Stimulated activated CD8-positive, alpha-beta memory T cell treated with anti-CD3 and anti-CD28 coated beads, Interleukin-4, amount 100 ng/mL, for 1 hour (primary cell): ENCODE results near the gene IRGQ.
A peak's percentile ranks its signal among the peaks of the same experiment; 100 is the strongest.
"Not testable (repeated sequence)": the region's sequence is repeated elsewhere in the genome, so short reads cannot be mapped to it uniquely, and the experiment has no call there.

Experiments
- DNase-seq, 2 donors: peaks; one replicate each; pipeline ENCODE4 v3.0.0-alpha.2; 2020; ENCODE audit warnings: low read depth in 2 of 2, low spot score in 1 of 2

Gene IRGQ

DNA sequence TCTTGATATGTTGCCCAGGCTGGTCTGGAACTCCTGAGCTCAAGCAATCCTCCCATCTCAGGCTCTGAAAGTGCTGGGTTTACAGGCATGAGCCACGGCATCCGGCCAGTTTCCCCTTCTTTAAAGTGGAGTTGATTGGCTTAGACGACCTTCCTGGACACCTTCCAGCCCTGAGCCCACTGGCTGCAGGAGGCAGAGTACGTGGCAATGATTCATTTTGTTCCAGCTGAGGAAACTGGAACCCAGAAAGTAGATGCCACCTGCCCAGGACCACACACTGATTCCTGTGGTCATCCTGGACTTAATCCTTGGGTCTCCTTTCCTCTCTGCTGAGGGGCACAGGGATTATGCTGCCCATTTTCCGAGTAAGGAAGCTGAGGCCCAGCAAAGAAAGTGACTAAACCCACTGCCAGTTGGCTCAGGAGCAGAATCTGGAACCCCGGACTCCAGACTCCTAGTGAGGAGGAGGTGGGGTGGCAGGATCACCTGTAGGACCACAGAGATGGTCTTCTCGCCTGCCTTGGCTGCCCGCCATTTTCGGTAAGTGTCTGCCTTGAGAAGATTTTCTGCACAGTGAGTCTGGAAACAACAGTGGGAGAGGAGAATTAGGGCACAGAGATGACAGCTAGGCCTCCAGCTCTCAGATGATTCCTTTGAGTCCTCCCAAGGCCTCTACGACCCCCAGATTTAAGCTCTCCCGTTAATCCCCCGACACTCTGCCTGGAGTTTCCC, 21.3 kb downstream of the IRGQ start:
- DNase-seq: no peak

GRCh38 chr19:43572171-43572588, 23.8 kb downstream of the IRGQ start:
- no peak for DNase-seq

DNA sequence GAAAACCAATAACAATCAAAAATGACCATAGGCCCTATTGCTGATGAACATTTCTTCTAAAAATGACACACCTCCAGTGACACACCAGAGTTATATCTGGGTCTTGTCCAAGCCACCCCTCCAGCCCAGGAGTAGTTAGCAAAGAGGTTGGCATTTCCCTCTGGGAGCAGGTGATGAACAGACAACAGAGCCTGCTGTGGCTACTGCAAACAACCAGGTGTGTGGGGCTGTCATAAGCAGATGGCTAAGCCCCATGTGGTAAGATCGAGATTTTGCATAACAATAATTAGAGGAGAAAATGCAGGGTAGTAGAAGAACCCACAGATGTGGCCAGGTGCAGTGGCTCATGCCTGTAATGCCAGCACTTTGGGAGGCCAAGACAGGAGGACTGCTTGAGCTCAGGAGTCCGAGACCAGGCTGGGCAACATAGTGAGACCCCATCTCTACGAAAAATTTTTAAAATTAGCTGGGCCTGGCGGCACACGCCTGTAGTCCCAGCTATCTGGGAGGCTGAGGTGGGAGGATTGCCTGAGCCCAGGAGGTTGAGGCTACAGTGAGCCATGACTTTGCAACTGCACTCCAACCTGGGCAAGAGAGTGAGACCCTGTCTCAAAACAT, 25.7 kb downstream of the IRGQ start:
- no peak for DNase-seq

GRCh38 chr19:43569657-43570056, 26.3 kb downstream of the IRGQ start:
- DNase-seq: no peak

GRCh38 chr19:43564800-43565199, 31.1 kb downstream of the IRGQ start:
- DNase-seq: no peak

- no peak for DNase-seq
These were observed 32.0 kb downstream of the IRGQ start for GRCh38 chr19:43563816-43564457.

GRCh38 chr19:43562698-43563241, 33.2 kb downstream of the IRGQ start:
- DNase-seq: peak; percentile 42 to 65

GRCh38 chr19:43562226-43562697, 33.7 kb downstream of the IRGQ start:
- no peak for DNase-seq

- no peak for DNase-seq
These were observed 34.6 kb downstream of the IRGQ start for GRCh38 chr19:43561139-43561970.

GRCh38 chr19:43560687-43561086, 35.2 kb downstream of the IRGQ start:
- DNase-seq: no peak

DNA sequence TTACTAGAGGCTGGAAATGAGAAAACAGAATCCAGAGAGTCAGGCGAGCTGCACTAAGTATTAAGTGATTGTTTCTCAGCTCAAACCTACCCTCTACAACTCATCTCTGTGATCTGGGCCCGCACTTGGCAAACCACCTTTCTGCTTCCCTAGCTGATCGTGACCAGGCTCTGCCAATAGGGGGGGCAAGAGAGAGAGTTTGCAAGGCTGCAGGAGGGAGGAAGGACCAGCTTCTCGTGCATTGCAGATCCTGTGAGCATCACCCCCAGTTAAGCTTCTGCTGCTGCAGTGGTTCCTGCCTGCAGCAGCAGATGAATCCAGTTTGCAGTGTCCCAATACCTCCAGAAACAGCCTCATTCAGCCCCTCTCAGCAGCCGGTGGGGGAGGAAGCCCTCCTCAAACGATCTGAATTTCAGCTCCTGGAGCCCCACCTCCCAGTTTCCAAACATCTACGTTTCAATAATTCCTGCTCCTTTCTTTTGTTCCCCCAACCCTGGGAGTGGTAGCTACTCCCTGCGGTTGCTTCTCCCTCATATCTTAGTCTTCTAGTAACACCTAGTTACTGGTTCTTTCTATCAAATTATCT, 40.7 kb downstream of the IRGQ start:
- peak; percentile 66 to 68 for DNase-seq

GRCh38 chr19:43554317-43554895, 41.5 kb downstream of the IRGQ start:
- no peak for DNase-seq

- no peak for DNase-seq
These were observed 42.3 kb downstream of the IRGQ start for GRCh38 chr19:43553656-43554055.

DNA sequence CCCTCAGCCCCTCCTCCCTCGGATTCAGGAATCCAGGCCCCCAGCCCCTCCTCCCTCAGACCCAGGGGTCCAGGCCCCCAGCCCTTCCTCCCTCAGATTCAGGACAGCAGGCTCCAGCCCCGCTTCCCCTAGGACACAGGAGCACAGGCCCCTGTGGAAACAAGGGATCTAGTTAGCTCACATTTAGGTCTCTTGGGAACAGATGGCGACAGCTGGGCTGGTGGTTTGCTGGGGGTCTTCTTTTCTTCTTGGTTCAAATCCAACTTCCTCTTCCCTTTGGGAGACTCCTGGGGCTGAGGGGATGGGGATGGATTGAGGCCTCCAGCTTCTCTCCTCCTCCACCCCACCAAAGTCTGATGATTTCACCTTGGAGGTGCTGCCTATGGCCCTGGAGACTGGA, 43.3 kb downstream of the IRGQ start:
- DNase-seq: no peak

DNA sequence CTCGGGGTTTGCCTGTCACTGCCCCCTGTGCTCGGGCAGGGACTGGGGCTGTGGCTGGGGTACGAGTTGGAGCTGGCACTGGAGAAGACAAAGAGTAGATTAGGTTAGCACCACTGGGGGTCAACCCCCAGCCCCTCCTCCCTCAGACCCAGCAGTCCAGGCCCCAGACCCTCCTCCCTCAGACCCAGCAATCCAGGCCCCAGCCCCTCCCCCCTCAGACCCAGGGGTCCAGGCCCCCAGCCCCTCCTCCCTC, 43.8 kb downstream of the IRGQ start:
- no peak for DNase-seq

DNA sequence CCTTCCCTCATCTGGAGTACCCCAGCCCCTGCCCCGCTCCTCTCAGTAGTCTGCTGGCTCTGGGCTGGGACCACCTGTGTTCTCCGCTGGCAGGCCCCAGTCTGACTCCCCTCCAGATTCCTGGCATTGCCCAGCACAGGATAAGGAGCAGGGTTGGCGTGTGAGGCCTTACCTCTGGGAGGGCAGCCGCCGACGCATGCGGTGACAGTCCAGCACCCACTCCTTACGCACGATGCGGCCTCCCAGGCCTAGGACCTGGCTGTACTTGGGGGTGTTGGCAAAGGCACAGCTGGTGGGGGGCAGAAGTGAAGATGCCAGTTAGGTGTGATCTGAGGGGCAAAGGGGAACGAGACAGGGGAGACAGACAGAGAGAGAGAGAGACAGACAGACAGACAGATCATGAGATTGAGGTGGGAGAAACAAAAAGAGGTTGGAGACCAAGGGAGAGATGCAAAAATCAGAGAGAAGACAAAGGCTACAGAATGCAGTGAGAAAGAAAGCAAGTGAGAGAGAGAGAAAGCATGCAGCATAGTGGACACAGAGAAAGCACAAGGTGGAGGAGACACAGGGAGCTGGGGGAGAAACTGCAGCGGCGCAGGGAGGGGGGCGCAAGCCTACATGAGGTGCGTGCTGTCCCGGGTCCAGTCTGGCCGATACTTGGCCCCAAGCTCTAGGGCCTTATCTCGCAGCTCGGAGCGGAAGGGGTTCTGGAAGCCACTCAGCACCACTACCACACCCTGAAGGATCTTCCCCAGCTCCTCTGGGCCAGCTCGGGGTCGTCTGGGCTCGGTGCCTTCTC, 44.3 kb downstream of the IRGQ start:
- DNase-seq: no peak

GRCh38 chr19:43548706-43549105, 47.2 kb downstream of the IRGQ start:
- DNase-seq: no peak

DNA sequence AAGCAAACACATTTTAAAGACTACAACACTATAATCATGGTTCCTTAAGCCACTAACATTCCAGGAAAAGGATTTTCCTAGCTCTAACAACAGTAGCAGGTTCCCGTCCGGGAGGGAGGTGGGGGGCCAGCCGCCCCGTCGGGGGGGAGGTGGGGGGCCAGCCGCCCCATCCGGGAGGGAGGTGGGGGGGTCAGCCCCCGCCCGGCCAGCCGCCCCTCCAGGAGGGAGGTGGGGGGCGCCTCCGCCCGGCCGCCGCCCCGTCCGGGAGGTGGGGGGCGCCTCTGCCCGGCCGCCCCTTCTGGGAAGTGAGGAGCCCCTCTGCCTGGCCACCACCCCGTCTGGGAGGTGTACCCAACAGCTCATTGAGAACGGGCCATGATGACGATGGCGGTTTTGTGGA, 48.0 kb downstream of the IRGQ start:
- DNase-seq: not testable (repeated sequence)

- no peak for DNase-seq
These were observed 49.4 kb downstream of the IRGQ start for GRCh38 chr19:43546581-43546980.

GRCh38 chr19:43545981-43546380, 50.0 kb downstream of the IRGQ start:
- no peak for DNase-seq
